GM21515 (cell line): ENCODE results near the gene IFI27.
"Not testable (repeated sequence)": the region's sequence is repeated elsewhere in the genome, so short reads cannot be mapped to it uniquely, and the experiment has no call there.

Source experiments
- ATAC-seq: cut with Tn5 transposase; IDR thresholded peaks from one replicate; pipeline ENCODE4 v1.9.1; 2021; ENCODE audit not compliant: unreplicated experiment

IFI27 gene

DNA sequence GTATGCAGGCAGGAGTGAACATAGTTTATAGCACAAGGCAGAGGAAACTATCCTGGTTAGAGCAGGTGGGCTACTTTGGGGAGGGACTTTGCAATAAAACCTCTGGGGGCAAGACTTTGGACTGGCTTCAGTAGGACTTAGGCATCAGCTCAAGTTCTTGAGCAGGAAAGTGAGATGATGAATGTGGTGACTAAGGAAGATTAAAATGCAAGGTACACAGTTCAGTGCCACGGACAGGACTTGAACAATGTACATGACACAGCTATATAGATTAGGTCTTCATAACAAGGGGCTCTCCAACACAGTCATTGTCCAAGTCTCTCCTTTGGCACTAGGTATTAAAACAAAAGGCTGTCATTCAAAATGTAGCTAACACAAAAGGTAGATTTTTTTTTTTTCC is 42.1 kb downstream of the IFI27 start:
- ATAC-seq, result no peak

DNA sequence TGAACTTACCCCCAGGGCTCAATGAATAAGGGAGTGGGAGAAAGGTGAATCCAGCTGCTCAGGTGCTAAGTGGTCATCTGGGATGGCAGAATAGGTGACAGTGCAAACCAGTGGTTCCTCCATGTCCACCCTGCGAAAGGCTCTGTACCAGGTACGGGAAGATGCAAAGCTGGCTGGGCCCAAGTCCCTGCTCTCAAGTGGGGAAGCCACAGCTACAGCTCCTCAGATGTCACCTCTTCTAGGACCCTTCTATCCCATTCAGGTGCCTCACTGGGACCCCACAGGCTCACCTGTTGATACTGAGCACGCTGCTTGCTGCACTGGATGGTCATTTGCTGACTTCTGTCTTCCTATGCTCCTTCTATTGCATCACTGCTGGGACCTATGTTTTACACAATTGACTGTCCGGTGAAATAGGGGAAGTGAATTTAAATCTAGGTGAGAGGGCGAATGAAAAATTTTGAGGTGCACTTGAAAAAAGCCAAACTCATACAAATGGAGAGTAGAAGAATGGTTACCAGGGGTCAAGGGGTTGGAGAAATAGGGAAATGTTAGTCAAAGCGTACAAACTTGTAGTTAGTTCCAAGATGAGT is 43.3 kb downstream of the IFI27 start:
- ATAC-seq, result no peak

GRCh38 chr14:94156143-94156542 is 45.6 kb downstream of the IFI27 start:
- not testable (repeated sequence) for ATAC-seq

DNA sequence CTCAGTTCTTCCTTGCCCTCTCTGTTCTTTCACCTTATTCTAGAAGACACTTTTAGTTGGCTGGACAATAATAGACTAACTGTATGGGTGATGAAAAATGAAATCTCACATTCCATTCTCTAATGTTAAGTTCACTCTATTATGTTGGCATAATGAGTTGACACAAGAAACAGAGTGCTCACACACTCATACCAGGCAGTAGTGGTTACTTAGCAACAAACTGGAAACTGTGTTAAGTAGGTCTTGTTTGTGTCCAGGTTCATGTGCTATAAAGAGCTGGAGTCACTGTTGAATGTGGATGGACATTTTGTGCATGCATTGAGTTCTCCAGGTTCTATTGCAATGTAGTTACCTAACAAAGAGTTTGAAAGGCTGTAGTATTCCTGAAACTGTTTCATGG is 46.7 kb downstream of the IFI27 start:
- ATAC-seq, result no peak

- no peak for ATAC-seq
Measured at GRCh38 chr14:94158239-94158883, 47.8 kb downstream of the IFI27 start.

- no peak for ATAC-seq
Measured at GRCh38 chr14:94161058-94161457, 50.5 kb downstream of the IFI27 start.

GRCh38 chr14:94161981-94162380 is 51.4 kb downstream of the IFI27 start:
- ATAC-seq, result no peak

GRCh38 chr14:94162466-94162865 is 51.9 kb downstream of the IFI27 start:
- ATAC-seq, result no peak

DNA sequence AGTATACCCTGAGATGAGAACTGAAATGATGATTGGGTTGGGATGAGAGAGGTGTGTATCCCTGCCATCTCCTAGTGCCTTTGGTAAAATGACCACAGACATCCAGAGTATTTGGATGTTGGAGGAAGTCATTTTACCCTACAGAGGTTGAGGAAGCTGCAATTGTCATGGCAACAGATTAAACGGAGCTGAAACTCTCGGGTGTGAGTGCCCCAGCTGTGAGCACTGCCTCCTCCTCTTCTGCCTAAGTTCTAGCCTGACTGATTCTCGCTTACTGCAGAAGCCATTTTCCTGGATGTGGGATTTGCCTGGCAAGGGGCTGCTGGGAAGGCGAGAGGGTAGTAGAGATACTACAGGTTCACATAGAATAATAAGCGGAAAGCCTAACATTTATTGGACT is 53.3 kb downstream of the IFI27 start:
- ATAC-seq, result no peak

DNA sequence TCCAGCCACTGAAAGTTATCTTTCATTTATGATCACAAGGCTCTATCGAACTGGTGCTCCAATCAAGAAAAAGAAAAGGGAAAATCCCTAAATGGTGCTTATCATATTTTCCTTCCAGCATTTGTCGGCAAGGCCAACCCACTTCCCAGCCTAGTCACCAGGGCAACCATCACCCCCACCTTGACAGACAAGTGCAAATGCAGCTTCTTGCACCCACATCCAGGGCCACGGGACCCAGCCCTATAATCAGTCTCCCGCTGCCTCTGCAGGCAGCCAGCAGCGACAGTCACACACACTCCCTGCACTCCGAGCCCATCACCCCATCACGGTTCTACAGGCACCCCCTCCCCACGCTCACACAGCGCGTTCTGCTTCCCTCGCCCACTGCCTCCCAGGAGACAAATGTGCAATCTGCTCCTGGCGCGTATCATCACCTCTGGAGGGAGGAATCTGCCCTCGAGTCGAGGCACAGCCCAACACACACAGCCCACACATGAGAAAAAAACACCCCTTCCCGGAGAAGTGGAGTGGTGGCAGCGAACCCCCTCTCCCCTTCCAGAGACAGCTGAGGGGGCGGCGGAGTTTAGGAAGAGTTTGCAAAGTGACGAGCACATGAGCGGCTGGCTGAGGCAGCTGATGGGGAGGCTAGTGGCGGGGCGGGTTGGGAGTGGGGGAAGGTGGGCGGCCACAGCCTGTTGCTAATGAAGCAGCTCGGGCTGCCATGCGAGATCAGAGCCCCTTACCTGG is 54.3 kb downstream of the IFI27 start:
- no peak for ATAC-seq

- ATAC-seq, result no peak
Measured at GRCh38 chr14:94165744-94166143, 55.2 kb downstream of the IFI27 start.
